Measurements from ENCODE around the gene C11orf91.

GRCh38 chr11:33654594-33654993 is 46.0 kb downstream of the C11orf91 start:
- TF ChIP-seq CTCF (conservative IDR thresholded peaks at IDR 0.05 in 1 of 2, IDR thresholded peaks at IDR 0.05 in 1 of 2; ENCODE audit: extremely low read depth in 1 of 2, insufficient read depth in 1 of 2, low read depth in 1 of 2, low read length in 2 of 2) (no peak), EZH2 (IDR thresholded peaks at IDR 0.05; ENCODE audit: borderline replicate concordance, low read length) (no peak)

Measured in mammary epithelial cell (primary cell).